ENCODE data around the gene ADAMTS9. TPM values are rescaled to one million over a fixed set of nuclear protein-coding genes. Genes with fewer than 3 reads are reported as not detected.

The ADAMTS9 gene
- total and polyA plus RNA-seq, 2 donors (not counting 3 experiments of a cell fraction or from before 2014, with no cell fraction given), result 6.5 to 23.9 TPM

- CTCF ChIA-PET, result no interaction called here
- no TSS peak for BruUV-seq (replicated peaks)
- dilution Hi-C loops (cut with MboI; ENCODE audit: extremely low pct_ligation_motif_present, low sequenced_read_pairs), result no loop called here
Measured at GRCh38 chr3:64705946-64706345, 18.1 kb upstream of the ADAMTS9 start.

More at GRCh38 chr3:64705946-64706345, 18.1 kb upstream of the ADAMTS9 start:
- no peaks in the 10 kb centered on the region for H4K20me1 ChIP-seq (replicated peaks; ENCODE audit: control insufficient read depth, extremely low read depth, insufficient read depth, low read length)
- H3K9me1 ChIP-seq (replicated peaks; ENCODE audit: control insufficient read depth, extremely low read depth, insufficient read depth, low read length), result no peaks in the 10 kb centered on the region
- no peaks in the 10 kb centered on the region for H3K4me1 ChIP-seq (ENCODE audit: control insufficient read depth, extremely low read depth, insufficient read depth, low read length)
- no peak overlapping the region for H3K9ac ChIP-seq (replicated peaks; ENCODE audit: extremely low read depth, insufficient read depth, low read length)
- H3K27ac ChIP-seq (ENCODE audit: insufficient read depth, low read depth, low read length), result no peak overlapping the region
- no peak overlapping the region for H2AFZ ChIP-seq (ENCODE audit: low read depth, low read length)
- H3K27me3 ChIP-seq (ENCODE audit: control insufficient read depth in 2 of 2, insufficient read depth in 2 of 2, low read length in 2 of 2), result no peaks in the 10 kb centered on the region
- TF ChIP-seq POLR2A (IDR thresholded peaks at IDR 0.05; ENCODE audit: low read depth, low read length), result no peak
- no peak for TF ChIP-seq GATA2 (IDR thresholded peaks at IDR 0.05; ENCODE audit: insufficient read depth, insufficient read length, low read depth, low read length)
- no peak for TF ChIP-seq MYC (IDR thresholded peaks at IDR 0.05; ENCODE audit: low read depth, low read length)
- TF ChIP-seq MAX (IDR thresholded peaks at IDR 0.05; ENCODE audit: insufficient read depth, insufficient read length), result no peak
- no peak for TF ChIP-seq JUN (IDR thresholded peaks at IDR 0.05; ENCODE audit: borderline replicate concordance, insufficient read depth, insufficient read length, low read depth)
- TF ChIP-seq EZH2 (IDR thresholded peaks at IDR 0.05; ENCODE audit: borderline replicate concordance, low read depth, low read length, severe bottlenecking), result no peak
- no peak for TF ChIP-seq CTCF (IDR thresholded peaks at IDR 0.05; ENCODE audit: extremely low read depth in 1 of 2, insufficient read depth in 1 of 2, low read depth in 1 of 2, low read length in 2 of 2)
- no peak for TF ChIP-seq FOS (IDR thresholded peaks at IDR 0.05; ENCODE audit: borderline replicate concordance, insufficient read depth, low read length)
- TF ChIP-seq POLR2AphosphoS5 (IDR thresholded peaks at IDR 0.05; ENCODE audit: insufficient read depth, low read depth, low read length), result no peak
- intact Hi-C loops (cut with micrococcal nuclease), result no loop called here
- FAIRE-seq, result no peak
- H3K79me2 ChIP-seq (ENCODE audit: control insufficient read depth, insufficient read depth, low read length), result no peaks in the 10 kb centered on the region
- no peaks in the 10 kb centered on the region for H3K36me3 ChIP-seq (ENCODE audit: control insufficient read depth in 2 of 2, extremely low read depth in 1 of 2, insufficient read depth in 2 of 2, low read length in 2 of 2)
- no peak overlapping the region for H3K4me3 ChIP-seq (replicated peaks in 1 of 3; ENCODE audit: insufficient read depth in 1 of 3, low read depth in 1 of 3, low read length in 3 of 3)
- no peak overlapping the region for H3K4me2 ChIP-seq (ENCODE audit: insufficient read depth, low read length)
- POLR2A ChIA-PET, result no interaction called here
- no peak for DNase-seq (ENCODE audit: low read depth, low spot score)
- H3K9me3 ChIP-seq (replicated peaks; ENCODE audit: control insufficient read depth, insufficient read depth, low read length), result no peaks in the 10 kb centered on the region
